Panc1 (cell line): ENCODE results near the gene SLC6A7.

Source experiments
- CTCF ChIP-seq: fragments of 450-650 bp; IDR thresholded peaks from 2 replicates; pipeline ENCODE4 v1.5.1; 2017; ENCODE audit warnings: mild to moderate bottlenecking
- POLR2AphosphoS5 ChIP-seq: IDR thresholded peaks from 2 replicates; pipeline ENCODE4 v1.6.1; 2012; ENCODE audit warnings: mild to moderate bottlenecking, low read depth, low read length, moderate library complexity
- REST ChIP-seq, 2 experiments: IDR thresholded peaks; 2 replicates each; pipeline ENCODE4 v1.6.1; 2011 to 2012; ENCODE audit warnings: low read depth in 2 of 2, control low read depth in 1 of 2, low read length in 1 of 2, mild to moderate bottlenecking in 1 of 2, moderate library complexity in 1 of 2; ENCODE audit not compliant: insufficient read depth in 1 of 2
- SIN3A ChIP-seq: IDR thresholded peaks from 2 replicates; pipeline ENCODE4 v1.6.1; 2012; ENCODE audit warnings: low read depth, mild to moderate bottlenecking, low read length, moderate library complexity, borderline replicate concordance; ENCODE audit not compliant: insufficient read depth
- TCF7L2 ChIP-seq: IDR thresholded peaks from 2 replicates; pipeline ENCODE4 v1.6.1; 2011; ENCODE audit warnings: mild to moderate bottlenecking, low read depth, low read length, inconsistent platforms

GRCh38 chr5:150180241-150181026 is 9.4 kb upstream of the SLC6A7 start:
- TF ChIP-seq CTCF: no peak
- no peak for TF ChIP-seq SIN3A
- no peak for TF ChIP-seq POLR2AphosphoS5
- no peak for TF ChIP-seq TCF7L2
- TF ChIP-seq REST (IDR thresholded peaks at IDR 0.05; ENCODE audit: insufficient read depth in 1 of 2, low read depth in 2 of 2, low read length in 1 of 2): no peak
